OCI-LY1 (cell line): ENCODE data around the gene GNAS.

Source experiments
- CTCF ChIP-seq: fragments of 200-600 bp; sonication (generic), shearing (Covaris generic); IDR thresholded peaks from 2 replicates; pipeline ENCODE4 v1.5.1; 2017; ENCODE audit warnings: mild to moderate bottlenecking, antibody characterized with exemption, low read length, moderate library complexity, mixed read lengths
- EZH2 ChIP-seq: fragments of 200-600 bp; sonication (generic), shearing (Covaris generic); IDR thresholded peaks from 2 replicates; pipeline ENCODE4 v1.8.0; 2017; ENCODE audit warnings: borderline replicate concordance, mixed run types, mild to moderate bottlenecking, antibody characterized with exemption, low read length, moderate library complexity, mixed read lengths

- no peak for TF ChIP-seq EZH2
- no peak for TF ChIP-seq CTCF
Measured at GRCh38 chr20:58891086-58891717, 38.7 kb downstream of the GNAS start.
